Neutrophil (primary cell): ENCODE results near the gene RAD51B.
A peak's percentile ranks its signal among the peaks of the same experiment; 100 is the strongest.

Experiments used
- H3K27ac ChIP-seq: fragments of 200-600 bp; sonication (generic); 2 replicates; pipeline ENCODE4 v1.5.1; 2016; ENCODE audit warnings: mild to moderate bottlenecking, moderate library complexity
- H3K27me3 ChIP-seq: fragments of 200-600 bp; sonication (generic); 2 replicates; pipeline ENCODE4 v1.6.0; 2016; ENCODE audit warnings: mild to moderate bottlenecking
- H3K36me3 ChIP-seq: fragments of 200-600 bp; sonication (generic); 2 replicates; pipeline ENCODE4 v1.5.1; 2017
- H3K4me1 ChIP-seq, 2 experiments: fragments of 200-600 bp in 1 of 2; sonication (generic) in 1 of 2; 1 replicate in 1 of 2; 2 replicates in 1 of 2; pipeline versions ENCODE4 v1.5.1 to v1.6.1; 2013 to 2016; ENCODE audit warnings: low read depth in 1 of 2, low read length in 1 of 2, mild to moderate bottlenecking in 1 of 2, moderate library complexity in 1 of 2; ENCODE audit not compliant: control insufficient read depth in 1 of 2, insufficient read depth in 1 of 2
- H3K4me3 ChIP-seq, 2 experiments: fragments of 200-600 bp in 1 of 2; sonication (generic) in 1 of 2; 1 replicate in 1 of 2; 2 replicates in 1 of 2; pipeline ENCODE4 v1.5.1; 2013 to 2016; ENCODE audit warnings: low read depth in 1 of 2, low read length in 1 of 2, mild to moderate bottlenecking in 1 of 2, moderate library complexity in 1 of 2
- H3K9me3 ChIP-seq: fragments of 200-600 bp; sonication (generic); 2 replicates; pipeline ENCODE4 v1.5.1; 2016
- CTCF ChIP-seq: fragments of 200-600 bp; sonication (generic); IDR thresholded peaks from 2 replicates; pipeline ENCODE4 v1.5.1; 2016; ENCODE audit warnings: antibody characterized with exemption

RAD51B gene

GRCh38 chr14:68376067-68376779 lies 556.6 kb downstream of the RAD51B start:
- H3K4me3 ChIP-seq = no peak overlapping the region
- no peak overlapping the region for H3K27ac ChIP-seq
- peaks cover 8 to 12% of the 10 kb centered on the region in 2 experiments for H3K4me1 ChIP-seq

GRCh38 chr14:68377006-68377405 lies 557.4 kb downstream of the RAD51B start:
- H3K36me3 ChIP-seq = no peaks in the 10 kb centered on the region
- H3K4me3 ChIP-seq = peak overlapping the region; percentile 37 to 43
- H3K27me3 ChIP-seq = no peaks in the 10 kb centered on the region
- no peak for TF ChIP-seq CTCF
- no peaks in the 10 kb centered on the region for H3K9me3 ChIP-seq
- peaks cover 8 to 12% of the 10 kb centered on the region in 2 experiments for H3K4me1 ChIP-seq
- H3K27ac ChIP-seq = peak overlapping the region; percentile 73

More at GRCh38 chr14:68376067-68376779, 556.6 kb downstream of the RAD51B start:
- Histone ChIP-seq H3K27me3 (no peaks in the 10 kb centered on the region), H3K36me3 (no peaks in the 10 kb centered on the region), H3K9me3 (no peaks in the 10 kb centered on the region)
- TF ChIP-seq CTCF = no peak

- no peak for TF ChIP-seq CTCF
- Histone ChIP-seq H3K4me1 (peaks cover 8 to 12% of the 10 kb centered on the region in 2 experiments), H3K9me3 (no peaks in the 10 kb centered on the region), H3K4me3 (peak overlapping the region; percentile 37 to 43), H3K27me3 (no peaks in the 10 kb centered on the region), H3K36me3 (no peaks in the 10 kb centered on the region), H3K27ac (peak overlapping the region; percentile 73)
These were observed 557.9 kb downstream of the RAD51B start for GRCh38 chr14:68377459-68377858.

- peaks cover 20 to 24% of the 10 kb centered on the region in 2 experiments for H3K4me1 ChIP-seq
- no peaks in the 10 kb centered on the region for H3K36me3 ChIP-seq
These were observed 560.1 kb downstream of the RAD51B start for GRCh38 chr14:68379510-68380328.

GRCh38 chr14:68380329-68380741 lies 560.8 kb downstream of the RAD51B start:
- Histone ChIP-seq H3K4me1 (peaks cover 26 to 30% of the 10 kb centered on the region in 2 experiments), H3K4me3 (no peak overlapping the region), H3K9me3 (no peaks in the 10 kb centered on the region), H3K36me3 (no peaks in the 10 kb centered on the region), H3K27me3 (no peaks in the 10 kb centered on the region), H3K27ac (no peak overlapping the region)
- TF ChIP-seq CTCF = no peak

More at GRCh38 chr14:68379510-68380328, 560.1 kb downstream of the RAD51B start:
- no peaks in the 10 kb centered on the region for H3K27me3 ChIP-seq
- H3K9me3 ChIP-seq = no peaks in the 10 kb centered on the region
- no peak for TF ChIP-seq CTCF
- H3K27ac ChIP-seq = no peak overlapping the region
- no peak overlapping the region for H3K4me3 ChIP-seq
